GM19468 (cell line): ENCODE data around the gene ITPKC.

Experiments
- ATAC-seq: cut with Tn5 transposase; IDR thresholded peaks from one replicate; pipeline ENCODE4 v1.9.1; 2021; ENCODE audit warnings: mild to moderate bottlenecking, moderate library complexity, moderate number of reproducible peaks; ENCODE audit not compliant: unreplicated experiment; ENCODE audit errors: extremely low read depth

ITPKC gene

GRCh38 chr19:40689339-40690049 is 27.4 kb upstream of the ITPKC start:
- no peak for ATAC-seq

- no peak for ATAC-seq
Observed at GRCh38 chr19:40690050-40690692, 26.7 kb upstream of the ITPKC start, which contains the start of gene NUMBL. TSS of gene NUMBL (minus strand) at chr19:40690651. CDS start at chr19:40690483, 168 bp downstream.

GRCh38 chr19:40690693-40691420 is 26.1 kb upstream of the ITPKC start:
- no peak for ATAC-seq

- ATAC-seq, result no peak
Observed at GRCh38 chr19:40691421-40692211, 25.3 kb upstream of the ITPKC start.

GRCh38 chr19:40692212-40692551 is 24.7 kb upstream of the ITPKC start:
- no peak for ATAC-seq

GRCh38 chr19:40693150-40693788 is 23.6 kb upstream of the ITPKC start:
- ATAC-seq, result no peak

GRCh38 chr19:40693896-40694295 is 23.0 kb upstream of the ITPKC start:
- ATAC-seq, result no peak

GRCh38 chr19:40695881-40696280 is 21.0 kb upstream of the ITPKC start:
- no peak for ATAC-seq

- no peak for ATAC-seq
Observed at GRCh38 chr19:40697007-40697406, 19.9 kb upstream of the ITPKC start.

- ATAC-seq, result no peak
Observed at GRCh38 chr19:40700083-40700482, 16.8 kb upstream of the ITPKC start.

GRCh38 chr19:40701758-40702157 is 15.2 kb upstream of the ITPKC start:
- ATAC-seq, result no peak

GRCh38 chr19:40702337-40703012 is 14.4 kb upstream of the ITPKC start:
- no peak for ATAC-seq

GRCh38 chr19:40703029-40703755 is 13.7 kb upstream of the ITPKC start:
- no peak for ATAC-seq

- no peak for ATAC-seq
Observed at GRCh38 chr19:40704491-40705361, 12.2 kb upstream of the ITPKC start.

GRCh38 chr19:40705362-40705651 is 11.6 kb upstream of the ITPKC start:
- ATAC-seq, result no peak

- ATAC-seq, result no peak
Observed at GRCh38 chr19:40705950-40706619, 10.8 kb upstream of the ITPKC start.

- no peak for ATAC-seq
Observed at GRCh38 chr19:40707615-40708014, 9.3 kb upstream of the ITPKC start.

- ATAC-seq, result no peak
Observed at GRCh38 chr19:40709817-40710216, 7.1 kb upstream of the ITPKC start.
